ENCODE results near the gene PRSS12. TPM values are rescaled to one million over a fixed set of nuclear protein-coding genes. Genes with fewer than 3 reads are reported as not detected.
A peak's percentile ranks its signal among the peaks of the same experiment; 100 is the strongest.

PRSS12 gene
- total and polyA plus RNA-seq, 2 experiments from 2014 or later, result 5.5 to 12.9 TPM

- no peak overlapping the region for H3K4me2 ChIP-seq
- no peak overlapping the region for H3K4me3 ChIP-seq
- Mint-ChIP-seq H3K4me3 (no peak overlapping the region), H3K4me1 (peaks cover 37% of the 10 kb centered on the region), H3K36me3 (ENCODE audit: low read depth) (no peaks in the 10 kb centered on the region), H3K9me3 (no peaks in the 10 kb centered on the region), H3K27ac (peak overlapping the region; percentile 22; the same call in 1 of the 2 replicates), H3K27me3 (ENCODE audit: insufficient read depth, low read depth, poor library complexity) (no peaks in the 10 kb centered on the region)
- no peaks in the 10 kb centered on the region for H3K36me3 ChIP-seq (ENCODE audit: insufficient read depth)
- no peaks in the 10 kb centered on the region for H3F3A ChIP-seq (replicated peaks; ENCODE audit: low read depth)
- no peaks in the 10 kb centered on the region for H4K20me1 ChIP-seq (replicated peaks; ENCODE audit: insufficient read depth)
- no peak for ATAC-seq
- H2AFZ ChIP-seq, result no peak overlapping the region
- no peaks in the 10 kb centered on the region for H3K9me2 ChIP-seq (ENCODE audit: insufficient read depth)
- DNase-seq (ENCODE audit: low spot score), result no peak
- no peaks in the 10 kb centered on the region for H3K79me2 ChIP-seq (replicated peaks; ENCODE audit: insufficient read depth)
- H3K27ac ChIP-seq (ENCODE audit: low read depth), result no peak overlapping the region
- H3K27me3 ChIP-seq (ENCODE audit: insufficient read depth), result no peaks in the 10 kb centered on the region
- H3K4me1 ChIP-seq (ENCODE audit: insufficient read depth), result peaks cover 39% of the 10 kb centered on the region
- no peak for TF ChIP-seq JUNB (IDR thresholded peaks at IDR 0.05; ENCODE audit: unreplicated experiment)
- TF ChIP-seq POLR2AphosphoS5 (IDR thresholded peaks at IDR 0.05; ENCODE audit: low read depth), result no peak
- TF ChIP-seq ZNF331 (CRISPR knock-in tag; IDR thresholded peaks at IDR 0.05; ENCODE audit: low read depth), result no peak
- TF ChIP-seq, protein P1, sequence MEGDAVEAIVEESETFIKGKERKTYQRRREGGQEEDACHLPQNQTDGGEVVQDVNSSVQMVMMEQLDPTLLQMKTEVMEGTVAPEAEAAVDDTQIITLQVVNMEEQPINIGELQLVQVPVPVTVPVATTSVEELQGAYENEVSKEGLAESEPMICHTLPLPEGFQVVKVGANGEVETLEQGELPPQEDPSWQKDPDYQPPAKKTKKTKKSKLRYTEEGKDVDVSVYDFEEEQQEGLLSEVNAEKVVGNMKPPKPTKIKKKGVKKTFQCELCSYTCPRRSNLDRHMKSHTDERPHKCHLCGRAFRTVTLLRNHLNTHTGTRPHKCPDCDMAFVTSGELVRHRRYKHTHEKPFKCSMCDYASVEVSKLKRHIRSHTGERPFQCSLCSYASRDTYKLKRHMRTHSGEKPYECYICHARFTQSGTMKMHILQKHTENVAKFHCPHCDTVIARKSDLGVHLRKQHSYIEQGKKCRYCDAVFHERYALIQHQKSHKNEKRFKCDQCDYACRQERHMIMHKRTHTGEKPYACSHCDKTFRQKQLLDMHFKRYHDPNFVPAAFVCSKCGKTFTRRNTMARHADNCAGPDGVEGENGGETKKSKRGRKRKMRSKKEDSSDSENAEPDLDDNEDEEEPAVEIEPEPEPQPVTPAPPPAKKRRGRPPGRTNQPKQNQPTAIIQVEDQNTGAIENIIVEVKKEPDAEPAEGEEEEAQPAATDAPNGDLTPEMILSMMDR (conservative IDR thresholded peaks at IDR 0.05; ENCODE audit: low read depth in 2 of 2), result no peak
- no peak for TF ChIP-seq CREB1 (CRISPR knock-in tag; IDR thresholded peaks at IDR 0.05; ENCODE audit: low read depth)
Observed at GRCh38 chr4:118335774-118336173, 17.0 kb downstream of the PRSS12 start.

- Mint-ChIP-seq H3K9me3 (no peaks in the 10 kb centered on the region), H3K27ac (no peak overlapping the region)
- no peak for ATAC-seq
- no peak for TF ChIP-seq EZH2phosphoT487 (IDR thresholded peaks at IDR 0.05; ENCODE audit: unreplicated experiment)
- no peak for TF ChIP-seq CREB1 (CRISPR knock-in tag; IDR thresholded peaks at IDR 0.05; ENCODE audit: low read depth)
- no peak for TF ChIP-seq POLR2AphosphoS5 (IDR thresholded peaks at IDR 0.05; ENCODE audit: low read depth)
- no peak for TF ChIP-seq ZNF331 (CRISPR knock-in tag; IDR thresholded peaks at IDR 0.05; ENCODE audit: low read depth)
- TF ChIP-seq ZNF114 (CRISPR knock-in tag; IDR thresholded peaks at IDR 0.05), result no peak
- TF ChIP-seq ZNF462 (CRISPR knock-in tag; IDR thresholded peaks at IDR 0.05), result no peak
- TF ChIP-seq EZH2 (IDR thresholded peaks at IDR 0.05; ENCODE audit: low read depth, unreplicated experiment), result no peak
- TF ChIP-seq NANOG (IDR thresholded peaks at IDR 0.05; ENCODE audit: borderline replicate concordance), result no peak
- no peak for TF ChIP-seq JUNB (IDR thresholded peaks at IDR 0.05; ENCODE audit: unreplicated experiment)
- TF ChIP-seq, protein P2, sequence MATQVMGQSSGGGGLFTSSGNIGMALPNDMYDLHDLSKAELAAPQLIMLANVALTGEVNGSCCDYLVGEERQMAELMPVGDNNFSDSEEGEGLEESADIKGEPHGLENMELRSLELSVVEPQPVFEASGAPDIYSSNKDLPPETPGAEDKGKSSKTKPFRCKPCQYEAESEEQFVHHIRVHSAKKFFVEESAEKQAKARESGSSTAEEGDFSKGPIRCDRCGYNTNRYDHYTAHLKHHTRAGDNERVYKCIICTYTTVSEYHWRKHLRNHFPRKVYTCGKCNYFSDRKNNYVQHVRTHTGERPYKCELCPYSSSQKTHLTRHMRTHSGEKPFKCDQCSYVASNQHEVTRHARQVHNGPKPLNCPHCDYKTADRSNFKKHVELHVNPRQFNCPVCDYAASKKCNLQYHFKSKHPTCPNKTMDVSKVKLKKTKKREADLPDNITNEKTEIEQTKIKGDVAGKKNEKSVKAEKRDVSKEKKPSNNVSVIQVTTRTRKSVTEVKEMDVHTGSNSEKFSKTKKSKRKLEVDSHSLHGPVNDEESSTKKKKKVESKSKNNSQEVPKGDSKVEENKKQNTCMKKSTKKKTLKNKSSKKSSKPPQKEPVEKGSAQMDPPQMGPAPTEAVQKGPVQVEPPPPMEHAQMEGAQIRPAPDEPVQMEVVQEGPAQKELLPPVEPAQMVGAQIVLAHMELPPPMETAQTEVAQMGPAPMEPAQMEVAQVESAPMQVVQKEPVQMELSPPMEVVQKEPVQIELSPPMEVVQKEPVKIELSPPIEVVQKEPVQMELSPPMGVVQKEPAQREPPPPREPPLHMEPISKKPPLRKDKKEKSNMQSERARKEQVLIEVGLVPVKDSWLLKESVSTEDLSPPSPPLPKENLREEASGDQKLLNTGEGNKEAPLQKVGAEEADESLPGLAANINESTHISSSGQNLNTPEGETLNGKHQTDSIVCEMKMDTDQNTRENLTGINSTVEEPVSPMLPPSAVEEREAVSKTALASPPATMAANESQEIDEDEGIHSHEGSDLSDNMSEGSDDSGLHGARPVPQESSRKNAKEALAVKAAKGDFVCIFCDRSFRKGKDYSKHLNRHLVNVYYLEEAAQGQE (IDR thresholded peaks at IDR 0.05; ENCODE audit: unreplicated experiment), result no peak
Observed at GRCh38 chr4:118335324-118335723, 17.5 kb downstream of the PRSS12 start.

More at GRCh38 chr4:118335324-118335723, 17.5 kb downstream of the PRSS12 start:
- Histone ChIP-seq H3K27ac (ENCODE audit: low read depth) (no peak overlapping the region), H2AFZ (no peak overlapping the region), H3K4me1 (ENCODE audit: insufficient read depth) (peaks cover 35% of the 10 kb centered on the region), H3K4me3 (no peak overlapping the region), H4K20me1 (replicated peaks; ENCODE audit: insufficient read depth) (no peaks in the 10 kb centered on the region), H3K9me2 (ENCODE audit: insufficient read depth) (no peaks in the 10 kb centered on the region), H3K4me2 (no peak overlapping the region), H3F3A (replicated peaks; ENCODE audit: low read depth) (no peaks in the 10 kb centered on the region), H3K27me3 (ENCODE audit: insufficient read depth) (no peaks in the 10 kb centered on the region), H3K36me3 (ENCODE audit: insufficient read depth) (no peaks in the 10 kb centered on the region), H3K79me2 (replicated peaks; ENCODE audit: insufficient read depth) (no peaks in the 10 kb centered on the region)
- Mint-ChIP-seq H3K4me1 (peaks cover 32% of the 10 kb centered on the region), H3K36me3 (ENCODE audit: low read depth) (no peaks in the 10 kb centered on the region), H3K4me3 (no peak overlapping the region), H3K27me3 (ENCODE audit: insufficient read depth, low read depth, poor library complexity) (no peaks in the 10 kb centered on the region)
- DNase-seq (ENCODE audit: low spot score), result no peak

Measured in GM23338 (cell line).